Naive thymus-derived CD4-positive, alpha-beta T cell (primary cell): ENCODE results near the gene RNF43. TPM values are rescaled to one million over a fixed set of nuclear protein-coding genes. Genes with fewer than 3 reads are reported as not detected.
A peak's percentile ranks its signal among the peaks of the same experiment; 100 is the strongest.

ENCODE experiments used
- ATAC-seq: fragments of 150-1000 bp; cut with Tn5 transposase; 2 replicates; pipeline ENCODE4 v1.10.0; 2021; ENCODE audit warnings: mild to moderate bottlenecking, moderate library complexity
- CTCF ChIA-PET: fragments of 350-600 bp; sonication (Branson Sonifier 250); formaldehyde crosslinking; loops from one replicate; lab custom pipeline; 2021; ENCODE audit warnings: antibody characterized with exemption; lab: Charles Lee
- POLR2A ChIA-PET: fragments of 350-600 bp; sonication (Branson Sonifier 250); formaldehyde crosslinking; loops from one replicate; lab custom pipeline; 2021; ENCODE audit warnings: antibody characterized with exemption, inconsistent platforms; lab: Charles Lee
- DNase-seq, 9 donors: peaks; one replicate each; pipeline versions ENCODE4 v3.0.0 to v3.0.0-alpha.2; 2020 to 2022; ENCODE audit warnings: mixed read lengths in 1 of 9
- H3K27ac ChIP-seq: one replicate; pipeline ENCODE4 v1.7.0; 2013; ENCODE audit warnings: mild to moderate bottlenecking, low read depth, low read length, moderate library complexity
- H3K27me3 ChIP-seq, 2 donors: one replicate each; pipeline ENCODE4 v1.7.0; 2013; ENCODE audit warnings: low read length in 2 of 2, mild to moderate bottlenecking in 2 of 2, moderate library complexity in 2 of 2; ENCODE audit not compliant: control insufficient read depth in 2 of 2, insufficient read depth in 2 of 2
- H3K36me3 ChIP-seq, 3 experiments: 1 replicate in 2 of 3; 2 replicates in 1 of 3; pipeline ENCODE4 v1.7.0; 2013; ENCODE audit warnings: low read length in 3 of 3, mild to moderate bottlenecking in 3 of 3, moderate library complexity in 1 of 3; ENCODE audit not compliant: insufficient read depth in 3 of 3, control insufficient read depth in 2 of 3
- H3K4me1 ChIP-seq, 2 donors: one replicate each; pipeline ENCODE4 v1.7.0; 2013; ENCODE audit warnings: low read length in 2 of 2, mild to moderate bottlenecking in 2 of 2, moderate library complexity in 1 of 2; ENCODE audit not compliant: control insufficient read depth in 2 of 2, insufficient read depth in 2 of 2
- H3K4me3 ChIP-seq: 2 replicates; pipeline ENCODE4 v1.7.0; 2013; ENCODE audit warnings: mild to moderate bottlenecking, low read length
- H3K9me3 ChIP-seq, 3 experiments: 1 replicate in 2 of 3; 2 replicates in 1 of 3; pipeline ENCODE4 v1.7.0; 2013; ENCODE audit warnings: low read length in 3 of 3; ENCODE audit not compliant: control insufficient read depth in 2 of 3
- H3K27ac Mint-ChIP-seq, 9 donors: one replicate each; pipeline ENCODE4 v1.8.0; 2020 to 2022; ENCODE audit warnings: mixed read lengths in 9 of 9, mild to moderate bottlenecking in 8 of 9, moderate library complexity in 5 of 9, inconsistent platforms in 2 of 9
- H3K27me3 Mint-ChIP-seq, 5 donors: one replicate each; pipeline ENCODE4 v1.8.0; 2021 to 2022; ENCODE audit warnings: mixed read lengths in 5 of 5, mild to moderate bottlenecking in 1 of 5
- H3K36me3 Mint-ChIP-seq, 5 donors: one replicate each; pipeline ENCODE4 v1.8.0; 2020 to 2022; ENCODE audit warnings: mixed read lengths in 5 of 5, mild to moderate bottlenecking in 3 of 5, inconsistent platforms in 1 of 5
- H3K4me1 Mint-ChIP-seq, 7 donors: one replicate each; pipeline ENCODE4 v1.8.0; 2020 to 2022; ENCODE audit warnings: mixed read lengths in 7 of 7, mild to moderate bottlenecking in 3 of 7, inconsistent platforms in 1 of 7
- H3K4me3 Mint-ChIP-seq, 10 donors: one replicate each; pipeline ENCODE4 v1.8.0; 2020 to 2022; ENCODE audit warnings: mild to moderate bottlenecking in 10 of 10, mixed read lengths in 10 of 10, moderate library complexity in 6 of 10, inconsistent platforms in 2 of 10
- H3K9me3 Mint-ChIP-seq, 11 donors: one replicate each; pipeline ENCODE4 v1.8.0; 2020 to 2022; ENCODE audit warnings: mixed read lengths in 11 of 11, mild to moderate bottlenecking in 4 of 11, inconsistent platforms in 1 of 11, moderate library complexity in 1 of 11
- intact Hi-C, 2 donors: fragments of 100-400 bp; cut with micrococcal nuclease; formaldehyde crosslinking; loops; one replicate each; pipeline ENCODE4 v1.15.1; 2023
- polyA plus RNA-seq, 2 donors: library from polyadenylated mRNA; unstranded; fragments of 300-500 nt; fragmentation: Illumina TruSeq; gene quantifications; one replicate each; pipeline ENCODE4 v1.2.3, GENCODE V29; 2021
- total RNA-seq, 6 experiments: library from RNA in 5 of 6; stranded (reverse) in 5 of 6; gene quantifications; 1 replicate in 5 of 6; 2 replicates in 1 of 6; pipeline ENCODE4 v1.2.3 and lab custom pipeline; 2021 to 2026

The RNF43 gene
- total and polyA plus RNA-seq, 7 experiments from 2014 or later, result 0.48 to 2.2 (median 1.3) TPM

DNA sequence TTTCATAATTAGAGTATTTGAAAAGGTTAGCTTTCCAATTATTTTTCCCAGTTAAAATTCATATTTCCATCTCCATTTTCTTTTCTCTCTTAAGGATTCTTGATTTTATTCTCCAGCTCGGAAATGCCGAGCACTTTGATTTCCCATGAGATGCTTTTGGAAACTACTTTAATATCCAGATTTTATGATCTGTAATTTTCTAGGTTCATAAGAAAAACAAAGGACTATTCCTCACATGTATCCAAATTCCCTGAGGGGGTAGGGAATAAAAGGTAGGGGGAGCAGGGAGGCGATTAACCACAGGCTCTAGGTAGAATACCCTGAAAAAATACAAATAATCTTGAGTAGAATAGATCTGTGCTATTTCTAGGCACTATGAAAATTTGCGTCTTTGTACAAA, 938 bp downstream of the RNF43 start:
- ATAC-seq (no peak), DNase-seq (no peak)
- Histone ChIP-seq H3K4me3 (no peak overlapping the region), H3K4me1 (peaks cover 0 to 9% of the 10 kb centered on the region in 2 donors), H3K9me3 (no peaks in the 10 kb centered on the region), H3K36me3 (no peaks in the 10 kb centered on the region), H3K27ac (no peak overlapping the region), H3K27me3 (no peaks in the 10 kb centered on the region)
- intact Hi-C loops, result loop anchor here in 1 of 2 donors (2.0 to 5.0 kb wide), 4 partner anchors 14 to 114 kb away; no protein-coding TSS in a partner anchor
- no peaks in the 10 kb centered on the region for H3K9me3 Mint-ChIP-seq
- H3K27me3 Mint-ChIP-seq, result no peaks in the 10 kb centered on the region
- no peak overlapping the region for H3K27ac Mint-ChIP-seq
- CTCF ChIA-PET, result interaction anchor here (0.7 to 5.0 kb wide), 6 partner anchors 51 to 217 kb away, joined by 3 to 64 read pairs (median 6); partner anchors contain the start of gene SUPT4H1
- no peaks in the 10 kb centered on the region for H3K36me3 Mint-ChIP-seq
- POLR2A ChIA-PET, result interaction anchor here (1.2 to 2.3 kb wide), 6 partner anchors 65 to 99 kb away, joined by 3 to 26 read pairs (median 4); partner anchors contain the start of gene SUPT4H1
- H3K4me1 Mint-ChIP-seq, result peaks cover 9 to 27% (median 14%) of the 10 kb centered on the region in 7 donors
- no peak overlapping the region for H3K4me3 Mint-ChIP-seq

DNA sequence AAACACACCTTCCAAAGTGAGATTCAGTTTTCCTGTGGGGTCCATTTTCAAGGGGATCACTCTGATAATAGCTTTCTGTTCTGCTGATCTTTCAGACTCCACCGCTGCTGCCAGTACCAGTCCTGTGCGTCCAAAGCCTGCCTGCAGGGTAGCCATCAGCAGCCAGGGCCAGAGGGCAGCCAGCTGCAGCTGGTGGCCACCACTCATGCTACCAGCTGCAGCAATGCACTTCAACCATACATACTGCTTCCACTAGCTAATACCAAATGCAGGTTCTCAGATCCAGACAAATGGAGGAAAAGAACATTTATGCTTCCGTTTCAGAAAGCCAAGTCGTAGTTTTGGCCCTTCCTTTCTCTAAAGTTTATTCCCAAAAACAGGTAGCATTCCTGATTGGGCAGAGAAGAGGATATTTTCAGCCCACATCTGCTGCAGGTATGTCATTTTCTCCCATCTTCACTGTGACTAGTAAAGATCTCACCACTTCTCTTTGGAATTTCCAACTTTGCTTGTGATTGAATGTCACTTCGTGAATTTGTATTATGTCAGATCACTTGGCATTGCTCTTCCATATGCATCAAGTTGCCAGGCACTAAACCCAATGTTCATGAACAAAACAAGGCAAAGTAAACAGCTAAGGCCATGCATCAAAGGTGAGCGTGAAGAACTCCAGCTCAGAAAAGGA, 1.8 kb downstream of the RNF43 start:
- H3K4me3 Mint-ChIP-seq, result no peak overlapping the region
- Histone ChIP-seq H3K9me3 (no peaks in the 10 kb centered on the region), H3K4me1 (peaks cover 0 to 9% of the 10 kb centered on the region in 2 donors), H3K4me3 (no peak overlapping the region), H3K27me3 (no peaks in the 10 kb centered on the region), H3K36me3 (no peaks in the 10 kb centered on the region), H3K27ac (no peak overlapping the region)
- DNase-seq (no peak), ATAC-seq (no peak)
- H3K27me3 Mint-ChIP-seq, result no peaks in the 10 kb centered on the region
- CTCF ChIA-PET, result interaction anchor here (0.6 to 5.0 kb wide), 2 partner anchors 99 to 586 kb away, joined by 3 to 64 read pairs; no protein-coding TSS in a partner anchor
- peak overlapping the region in 4 of 9 donors; percentile 43 to 77 (median 55) for H3K27ac Mint-ChIP-seq
- intact Hi-C loops, result loop anchor here in 1 of 2 donors (2.0 to 5.0 kb wide), 4 partner anchors 13 to 113 kb away; no protein-coding TSS in a partner anchor
- H3K4me1 Mint-ChIP-seq, result peaks cover 9 to 27% (median 14%) of the 10 kb centered on the region in 7 donors
- no peaks in the 10 kb centered on the region for H3K9me3 Mint-ChIP-seq
- POLR2A ChIA-PET, result interaction anchor here (1.2 to 2.7 kb wide), 5 partner anchors 64 to 98 kb away, joined by 3 to 6 read pairs (median 3); partner anchors contain the start of gene SUPT4H1
- no peaks in the 10 kb centered on the region for H3K36me3 Mint-ChIP-seq

DNA sequence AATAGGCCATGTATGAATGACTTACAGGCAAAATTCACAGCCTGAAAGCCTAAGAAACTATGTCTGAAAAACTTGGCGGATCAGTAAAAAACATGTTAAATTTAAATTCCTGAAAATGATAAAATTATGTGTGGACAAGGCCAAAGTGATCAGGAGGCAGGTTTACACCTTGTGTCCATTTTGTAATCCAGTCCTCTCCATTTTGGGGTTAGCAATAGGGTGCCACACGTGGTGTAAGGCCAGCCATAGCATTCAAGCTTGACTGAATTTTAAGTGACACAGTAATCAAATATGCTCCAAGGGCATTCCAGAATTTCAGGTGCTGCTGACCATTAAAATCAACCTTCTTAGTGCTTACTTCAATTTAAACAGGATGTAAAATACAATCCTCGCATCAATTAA, 2.7 kb downstream of the RNF43 start:
- intact Hi-C loops, result loop anchor here in 1 of 2 donors (5.0 kb wide), 1 partner anchor 77 kb away; no protein-coding TSS in a partner anchor
- H3K27me3 Mint-ChIP-seq, result no peaks in the 10 kb centered on the region
- H3K4me1 Mint-ChIP-seq, result peaks cover 9 to 27% (median 14%) of the 10 kb centered on the region in 7 donors
- ChIA-PET CTCF (interaction anchor here (0.6 to 5.0 kb wide), 4 partner anchors 25 to 587 kb away, joined by 3 to 64 read pairs (median 3); no protein-coding TSS in a partner anchor), POLR2A (interaction anchor here (0.8 to 2.7 kb wide), 4 partner anchors 38 to 97 kb away, joined by 4 to 6 read pairs (median 6); partner anchors contain the start of gene SUPT4H1)
- H3K36me3 ChIP-seq, result no peaks in the 10 kb centered on the region
- no peaks in the 10 kb centered on the region for H3K27me3 ChIP-seq
- H3K9me3 Mint-ChIP-seq, result no peaks in the 10 kb centered on the region
- DNase-seq (no peak), ATAC-seq (no peak)
- H3K4me3 Mint-ChIP-seq, result no peak overlapping the region
- no peak overlapping the region for H3K27ac Mint-ChIP-seq
- no peaks in the 10 kb centered on the region for H3K9me3 ChIP-seq
- no peak overlapping the region for H3K4me3 ChIP-seq
- peaks cover 0 to 9% of the 10 kb centered on the region in 2 donors for H3K4me1 ChIP-seq
- no peak overlapping the region for H3K27ac ChIP-seq
- no peaks in the 10 kb centered on the region for H3K36me3 Mint-ChIP-seq

DNA sequence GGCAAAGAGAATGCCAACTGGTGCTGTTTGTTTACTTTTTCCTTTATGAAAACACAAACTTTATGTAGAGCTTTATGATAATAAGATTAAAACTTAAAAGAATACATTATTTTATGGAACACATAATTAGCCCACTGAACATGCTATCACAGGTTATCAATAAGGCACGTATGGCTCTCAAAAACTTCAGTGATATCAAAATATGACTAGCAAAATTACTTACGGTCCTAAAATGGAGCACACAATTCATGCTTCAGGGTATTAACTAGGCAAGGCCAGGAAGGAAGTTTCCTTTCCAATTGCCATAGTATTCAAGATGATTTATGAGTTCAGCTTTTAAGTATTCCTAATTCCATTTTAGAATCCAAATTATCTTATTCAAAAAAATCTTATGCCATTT, 3.6 kb downstream of the RNF43 start:
- DNase-seq, result no peak
- no peaks in the 10 kb centered on the region for H3K36me3 ChIP-seq
- H3K4me1 ChIP-seq, result peaks cover 0 to 9% of the 10 kb centered on the region in 2 donors
- intact Hi-C loops, result loop anchor here in 1 of 2 donors (5.0 kb wide), 1 partner anchor 76 kb away; no protein-coding TSS in a partner anchor
- no peak for ATAC-seq
- ChIA-PET POLR2A (interaction anchor here (0.8 to 2.7 kb wide), 3 partner anchors 37 to 77 kb away, joined by 4 to 6 read pairs (median 5); partner anchors contain the start of gene SUPT4H1), CTCF (interaction anchor here (5.0 kb wide), 1 partner anchor 97 kb away, joined by 64 read pairs; no protein-coding TSS in a partner anchor)
- no peak overlapping the region for H3K4me3 Mint-ChIP-seq
- H3K36me3 Mint-ChIP-seq, result no peaks in the 10 kb centered on the region
- no peak overlapping the region for H3K4me3 ChIP-seq
- H3K27me3 Mint-ChIP-seq, result no peaks in the 10 kb centered on the region
- no peak overlapping the region for H3K27ac Mint-ChIP-seq
- H3K9me3 Mint-ChIP-seq, result no peaks in the 10 kb centered on the region
- H3K4me1 Mint-ChIP-seq, result peaks cover 9 to 30% (median 14%) of the 10 kb centered on the region in 7 donors
- H3K9me3 ChIP-seq, result no peaks in the 10 kb centered on the region
- no peak overlapping the region for H3K27ac ChIP-seq
- no peaks in the 10 kb centered on the region for H3K27me3 ChIP-seq

DNA sequence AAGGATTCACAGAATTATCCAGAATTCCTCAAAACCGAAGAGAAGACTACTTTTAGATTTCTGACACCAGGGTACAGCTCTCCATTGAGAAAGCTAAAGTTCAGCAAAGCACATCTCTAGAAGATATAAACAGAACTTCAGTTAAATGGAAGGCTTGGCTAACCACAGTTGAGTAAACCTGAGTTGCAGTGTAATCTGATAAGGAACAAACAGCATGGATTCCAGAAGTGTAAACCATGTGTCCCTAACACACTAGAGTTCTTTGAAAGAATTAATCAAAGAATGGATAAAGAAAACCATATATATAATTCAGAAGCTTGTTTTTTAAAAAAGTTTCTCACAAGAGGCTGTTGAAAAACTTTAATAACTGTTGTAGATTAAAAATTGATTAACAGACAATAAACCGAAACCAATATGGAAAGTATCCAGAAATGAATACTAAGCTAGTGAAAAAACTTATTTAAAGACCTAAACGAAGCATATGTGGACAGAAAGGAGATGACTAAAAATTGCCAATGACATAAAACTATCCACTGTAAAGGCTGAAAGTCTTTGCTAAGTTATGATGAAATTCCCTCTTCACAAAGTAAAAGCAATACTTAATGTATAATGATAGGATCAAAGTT, 4.3 kb downstream of the RNF43 start:
- intact Hi-C loops, result loop anchor here in 1 of 2 donors (5.0 kb wide), 1 partner anchor 76 kb away; no protein-coding TSS in a partner anchor
- Histone ChIP-seq H3K27ac (no peak overlapping the region), H3K4me1 (peaks cover 0 to 9% of the 10 kb centered on the region in 2 donors), H3K9me3 (no peaks in the 10 kb centered on the region), H3K27me3 (no peaks in the 10 kb centered on the region), H3K4me3 (no peak overlapping the region), H3K36me3 (no peaks in the 10 kb centered on the region)
- CTCF ChIA-PET, result interaction anchor here (0.7 kb wide), 1 partner anchor 10 kb away, joined by 3 read pairs; no protein-coding TSS in a partner anchor
- Mint-ChIP-seq H3K36me3 (no peaks in the 10 kb centered on the region), H3K27ac (no peak overlapping the region), H3K27me3 (no peaks in the 10 kb centered on the region), H3K4me3 (no peak overlapping the region), H3K4me1 (peaks cover 9 to 26% (median 12%) of the 10 kb centered on the region in 7 donors), H3K9me3 (no peaks in the 10 kb centered on the region)
- ATAC-seq (no peak), DNase-seq (no peak)
- POLR2A ChIA-PET, result interaction anchor here (1.9 to 2.7 kb wide), 2 partner anchors 61 to 76 kb away, joined by 5 to 6 read pairs; partner anchors contain the start of gene SUPT4H1

DNA sequence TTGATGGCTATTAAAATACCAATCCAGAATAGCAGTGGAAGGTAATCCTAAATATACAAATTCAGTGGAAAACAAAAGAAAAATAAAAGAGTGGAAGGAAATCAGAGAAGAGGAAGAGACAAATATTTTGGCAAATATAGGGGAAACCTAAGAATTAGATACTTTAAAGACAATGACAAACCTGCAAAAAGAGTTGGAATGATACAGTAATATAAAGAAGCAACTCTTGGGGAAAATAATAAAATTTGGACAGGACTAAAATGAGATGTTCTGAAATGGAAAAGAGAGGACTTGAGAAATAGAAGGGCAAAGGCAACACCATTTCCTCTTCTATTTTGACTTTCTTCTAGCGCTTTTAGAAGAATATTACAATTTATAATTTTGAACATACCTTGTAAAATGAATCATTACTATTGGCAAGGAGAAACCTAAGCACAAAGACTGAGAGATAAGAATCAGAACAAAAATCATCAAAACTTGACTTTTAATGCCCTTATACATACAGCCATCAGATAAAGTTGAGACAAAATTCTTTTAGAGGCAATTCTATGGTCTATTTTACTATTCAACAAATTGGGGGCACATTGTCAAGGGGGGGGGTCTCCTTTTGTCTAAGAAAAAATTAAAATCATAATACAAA, 5.2 kb downstream of the RNF43 start:
- POLR2A ChIA-PET, result no interaction called here
- H3K27ac ChIP-seq, result no peak overlapping the region
- no peaks in the 10 kb centered on the region for H3K36me3 ChIP-seq
- DNase-seq, result no peak
- CTCF ChIA-PET, result no interaction called here
- H3K27me3 ChIP-seq, result no peaks in the 10 kb centered on the region
- peaks cover 0 to 2% of the 10 kb centered on the region in 2 donors for H3K4me1 ChIP-seq
- no peaks in the 10 kb centered on the region for H3K27me3 Mint-ChIP-seq
- peaks cover 3 to 17% (median 4%) of the 10 kb centered on the region in 7 donors for H3K4me1 Mint-ChIP-seq
- no peaks in the 10 kb centered on the region for H3K36me3 Mint-ChIP-seq
- intact Hi-C loops, result loop anchor here in 1 of 2 donors (5.0 kb wide), 1 partner anchor 75 kb away; no protein-coding TSS in a partner anchor
- no peaks in the 10 kb centered on the region for H3K9me3 ChIP-seq
- H3K4me3 Mint-ChIP-seq, result no peak overlapping the region
- H3K4me3 ChIP-seq, result no peak overlapping the region
- no peaks in the 10 kb centered on the region for H3K9me3 Mint-ChIP-seq
- ATAC-seq, result no peak
- no peak overlapping the region for H3K27ac Mint-ChIP-seq
